Measurements from ENCODE around the gene ERC1.
"Not testable (repeated sequence)": the region's sequence is repeated elsewhere in the genome, so short reads cannot be mapped to it uniquely, and the experiment has no call there.

Gene ERC1

GRCh38 chr12:1297639-1298175 lies 306.7 kb downstream of the ERC1 start:
- no peak overlapping the region for H3K4me3 ChIP-seq (ENCODE audit: low read depth, low read length)
- DNase-seq (ENCODE audit: low read depth): no peak

DNA sequence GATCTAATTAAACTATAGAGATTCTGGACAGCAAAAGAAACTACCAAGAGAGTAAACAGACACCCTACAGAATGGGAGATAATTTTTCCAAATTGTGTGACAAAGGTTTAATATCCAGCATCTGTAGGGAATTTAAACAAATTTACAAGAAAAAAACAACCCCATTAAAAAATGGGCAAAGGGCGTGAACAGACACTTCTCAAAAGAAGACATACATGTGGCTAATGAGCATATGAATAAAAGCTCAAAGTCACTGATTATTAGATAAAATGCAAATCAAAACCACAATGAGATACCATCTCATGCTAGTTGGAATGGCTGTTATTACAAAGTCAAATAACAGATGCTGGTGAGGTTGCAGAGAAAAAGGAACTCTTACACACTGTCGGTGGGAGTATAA lies 309.4 kb downstream of the ERC1 start:
- no peak for DNase-seq (ENCODE audit: low read depth)
- no peak overlapping the region for H3K4me3 ChIP-seq (ENCODE audit: low read depth, low read length)

DNA sequence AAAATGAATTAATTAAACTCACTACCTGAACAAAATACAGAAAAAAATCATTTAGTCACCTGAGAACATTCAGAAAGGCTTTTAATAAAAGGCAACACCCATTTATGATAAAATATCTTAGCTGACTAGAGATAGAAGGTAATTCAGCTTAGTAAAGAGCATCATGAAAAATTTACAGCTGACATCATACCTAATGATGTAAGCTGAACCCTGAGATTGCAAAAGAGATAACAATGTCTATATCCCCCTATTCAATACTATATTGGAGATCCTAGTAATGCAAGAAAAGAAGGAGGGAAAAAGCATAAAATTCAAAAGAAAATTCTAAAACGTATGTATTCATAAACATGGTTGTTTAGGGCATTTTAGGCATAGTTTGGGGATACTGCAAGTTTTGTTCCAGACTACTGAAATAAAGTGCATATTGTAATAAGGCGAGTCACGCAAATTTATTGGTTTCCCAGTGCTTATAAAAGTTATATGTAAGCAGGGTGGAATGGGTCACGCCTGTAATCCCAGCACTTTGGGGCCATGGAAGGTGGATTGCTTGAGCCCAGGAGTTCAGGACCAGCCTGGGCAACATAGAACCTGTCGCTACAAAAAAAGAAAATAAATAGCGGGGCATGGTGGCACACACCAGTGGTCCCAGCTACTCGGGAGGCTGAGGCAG lies 311.3 kb downstream of the ERC1 start:
- DNase-seq (ENCODE audit: low read depth): no peak
- no peak overlapping the region for H3K4me3 ChIP-seq (ENCODE audit: low read depth, low read length)

DNA sequence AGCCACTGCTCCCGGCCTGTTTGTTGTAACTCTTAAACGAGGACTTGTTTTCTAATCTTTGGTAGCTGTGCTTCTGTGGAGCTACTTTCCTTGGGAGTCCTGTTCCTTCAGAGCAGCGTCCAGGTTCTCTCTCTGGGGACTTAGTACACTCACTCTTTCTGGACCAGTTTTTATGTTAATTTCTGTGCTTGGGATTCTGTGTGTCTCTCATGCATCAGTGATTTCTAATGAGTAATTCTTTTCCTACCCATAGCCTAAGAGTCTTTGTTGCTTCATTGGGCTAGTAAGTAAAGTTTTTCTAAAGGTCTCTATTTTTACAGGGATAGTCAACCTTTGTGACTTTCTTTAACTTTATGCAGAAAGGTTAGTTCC lies 314.0 kb downstream of the ERC1 start:
- H3K4me3 ChIP-seq (ENCODE audit: low read depth, low read length): no peak overlapping the region

GRCh38 chr12:1305791-1306500 lies 314.9 kb downstream of the ERC1 start:
- no peak overlapping the region for H3K4me3 ChIP-seq (ENCODE audit: low read depth, low read length)
- DNase-seq (ENCODE audit: low read depth): no peak

More for the DNA sequence above, 314.0 kb downstream of the ERC1 start:
- DNase-seq (ENCODE audit: low read depth): no peak

DNA sequence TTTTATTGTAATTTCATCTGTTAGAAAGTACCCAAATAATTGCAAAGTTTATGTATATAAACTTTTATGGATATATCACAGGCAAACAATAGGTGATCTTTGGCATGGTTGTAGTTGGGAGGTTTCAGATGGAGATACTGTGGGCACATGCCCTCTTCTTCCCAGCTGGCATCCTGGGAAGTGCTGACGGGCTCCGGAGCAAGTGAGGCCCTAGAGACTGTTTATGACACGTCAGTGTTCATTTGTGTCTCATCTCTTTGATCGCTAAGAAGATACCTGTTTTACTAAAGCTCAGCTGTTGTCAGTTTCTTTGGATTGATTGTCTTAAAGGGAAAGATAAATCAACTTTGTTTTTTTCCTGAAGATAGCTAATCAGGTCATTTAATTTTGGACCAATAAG lies 315.8 kb downstream of the ERC1 start:
- no peak overlapping the region for H3K4me3 ChIP-seq (ENCODE audit: low read depth, low read length)
- DNase-seq (ENCODE audit: low read depth): no peak

DNA sequence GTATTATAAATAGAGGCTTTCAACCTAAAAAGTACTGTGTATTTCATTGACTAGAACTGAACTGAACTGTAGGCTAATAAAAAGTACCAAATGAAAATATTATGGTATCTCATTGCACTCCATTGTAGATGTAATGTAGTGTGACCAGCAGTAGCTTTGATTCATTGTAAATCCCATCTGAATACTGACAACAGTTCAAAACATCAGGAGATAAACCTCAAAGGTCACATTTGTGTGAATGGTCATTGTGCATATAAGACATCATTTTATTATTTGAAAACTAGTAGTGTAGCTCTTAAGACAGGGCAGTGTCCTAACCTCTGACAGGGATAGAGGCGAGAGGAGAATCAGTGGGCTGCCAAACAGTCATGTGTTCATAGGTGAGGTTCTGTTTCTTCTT lies 316.8 kb downstream of the ERC1 start:
- no peak for DNase-seq (ENCODE audit: low read depth)

DNA sequence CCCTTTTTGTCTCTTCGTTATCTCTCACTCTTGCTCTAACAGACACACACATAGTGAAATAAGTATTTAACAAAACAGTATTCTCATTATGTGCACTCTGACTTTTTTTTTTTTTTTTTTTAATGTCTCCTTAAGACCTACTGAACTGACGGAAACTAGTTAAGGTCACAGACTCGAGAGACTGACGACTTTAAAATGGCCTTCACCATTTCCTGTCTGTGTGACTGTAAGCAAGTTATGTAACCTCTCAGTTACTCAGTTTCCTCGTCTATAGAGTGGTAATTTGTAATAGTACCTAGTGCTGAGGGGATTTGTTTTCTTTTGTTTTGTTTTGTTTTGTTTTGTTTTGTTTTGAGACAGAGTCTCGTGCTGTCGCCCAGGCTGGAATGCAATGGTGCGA lies 318.6 kb downstream of the ERC1 start:
- DNase-seq (ENCODE audit: low read depth): no peak

More for the DNA sequence above, 316.8 kb downstream of the ERC1 start:
- H3K4me3 ChIP-seq (ENCODE audit: low read depth, low read length): no peak overlapping the region

GRCh38 chr12:1310653-1311052 lies 319.6 kb downstream of the ERC1 start:
- H3K4me3 ChIP-seq (ENCODE audit: low read depth, low read length): no peak overlapping the region
- DNase-seq (ENCODE audit: low read depth): no peak

More for the DNA sequence above, 318.6 kb downstream of the ERC1 start:
- H3K4me3 ChIP-seq (ENCODE audit: low read depth, low read length): no peak overlapping the region

DNA sequence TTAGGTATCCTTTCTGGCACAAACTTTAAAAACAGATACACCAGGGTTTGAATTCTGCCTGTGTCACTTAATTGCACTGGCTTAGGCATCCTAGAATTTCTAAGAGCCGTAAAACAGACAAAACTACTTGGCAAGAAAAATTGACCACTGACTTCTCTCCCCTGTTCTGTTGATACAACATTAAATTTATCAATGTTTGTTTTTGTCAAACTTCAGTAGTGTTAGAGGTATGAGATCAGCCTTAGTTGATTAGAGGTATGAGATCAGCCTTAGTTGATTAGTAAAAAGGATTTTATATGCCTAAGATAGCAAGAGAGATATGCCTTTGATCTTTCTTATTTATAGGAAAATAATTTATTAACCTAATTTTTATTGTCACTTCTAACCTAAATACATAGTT lies 320.1 kb downstream of the ERC1 start:
- H3K4me3 ChIP-seq (ENCODE audit: low read depth, low read length): no peak overlapping the region
- no peak for DNase-seq (ENCODE audit: low read depth)

DNA sequence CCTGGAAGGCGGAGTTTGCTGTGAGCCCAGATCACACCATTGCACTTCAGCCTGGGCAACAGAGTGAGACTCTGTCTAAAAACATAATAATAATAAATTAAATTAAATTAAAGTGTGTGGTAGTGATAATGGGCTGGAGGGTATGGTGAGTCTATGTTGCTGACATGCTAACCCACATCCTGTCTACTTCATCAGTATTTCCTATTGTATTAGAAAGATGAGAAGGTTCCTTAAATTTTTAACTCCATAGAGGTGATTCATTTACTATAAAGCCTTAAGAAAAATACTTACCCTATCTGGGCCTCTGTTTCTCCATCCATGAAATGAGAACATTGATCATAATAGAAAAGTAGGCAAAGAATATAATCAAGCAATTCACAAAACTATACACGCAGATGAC lies 322.9 kb downstream of the ERC1 start:
- H3K4me3 ChIP-seq (ENCODE audit: low read depth, low read length): no peak overlapping the region
- no peak for DNase-seq (ENCODE audit: low read depth)

- no peak overlapping the region for H3K4me3 ChIP-seq (ENCODE audit: low read depth, low read length)
- DNase-seq (ENCODE audit: low read depth): no peak
Measured at GRCh38 chr12:1314523-1314922, 323.5 kb downstream of the ERC1 start.

- H3K4me3 ChIP-seq (ENCODE audit: low read depth, low read length); DNase-seq (ENCODE audit: low read depth): not testable (repeated sequence)
Measured at GRCh38 chr12:1316991-1317390, 326.0 kb downstream of the ERC1 start.

DNA sequence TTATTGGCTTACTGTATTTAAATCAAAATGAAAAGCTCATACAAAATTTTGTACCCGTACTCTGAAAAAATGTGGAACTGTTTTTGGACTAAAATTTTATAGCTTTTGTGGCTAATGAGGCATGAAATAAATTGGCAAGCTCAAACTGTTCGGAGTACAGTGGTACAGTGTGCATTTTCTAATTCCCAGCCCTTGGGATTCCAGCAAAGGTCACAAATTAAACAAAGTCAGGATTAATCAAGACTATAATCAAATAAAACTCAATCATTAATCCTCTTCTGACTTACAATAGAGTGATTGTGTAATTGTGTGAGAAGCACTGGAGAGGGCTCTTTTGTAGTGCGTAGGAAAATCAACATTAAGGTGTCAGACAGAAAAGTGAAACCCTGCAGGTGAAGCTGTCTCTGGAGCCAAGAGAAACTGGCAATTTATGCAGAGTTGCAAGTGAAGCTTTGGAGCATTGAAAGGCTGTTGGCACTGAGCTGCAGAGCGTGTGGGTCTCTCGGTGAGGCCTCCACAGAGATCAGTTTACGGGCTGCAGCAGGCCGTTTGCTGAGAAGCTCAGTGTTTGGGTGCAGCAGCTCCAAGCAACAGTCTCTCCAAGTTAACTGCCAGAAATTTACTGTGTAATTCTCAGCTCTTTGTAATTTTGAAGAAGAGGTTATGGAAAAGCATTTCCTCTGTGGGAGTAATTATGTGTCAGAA lies 327.5 kb downstream of the ERC1 start:
- peak; percentile 21 for DNase-seq (ENCODE audit: low read depth)
- no peak overlapping the region for H3K4me3 ChIP-seq (ENCODE audit: low read depth, low read length)

GRCh38 chr12:1319212-1319611 lies 328.2 kb downstream of the ERC1 start:
- DNase-seq (ENCODE audit: low read depth): no peak
- no peak overlapping the region for H3K4me3 ChIP-seq (ENCODE audit: low read depth, low read length)

DNA sequence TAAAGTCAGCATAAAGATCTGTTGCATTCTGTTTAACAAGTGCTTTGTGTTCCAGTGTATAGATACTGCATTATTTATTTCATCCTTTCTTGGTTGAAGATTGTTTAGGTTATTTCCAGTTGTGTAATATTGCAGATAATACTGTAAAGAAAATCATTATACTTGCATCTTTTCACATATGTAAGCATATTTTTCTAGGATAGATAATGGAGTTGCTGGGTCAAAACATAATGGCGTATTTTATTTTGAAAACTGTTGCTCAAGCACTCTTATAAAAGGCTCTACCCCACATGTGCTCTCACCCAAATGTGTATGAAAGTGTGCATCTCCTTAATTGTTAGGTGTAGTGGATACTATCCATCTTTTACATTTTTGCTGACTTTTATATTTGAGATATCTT lies 329.0 kb downstream of the ERC1 start:
- DNase-seq (ENCODE audit: low read depth): no peak
- no peak overlapping the region for H3K4me3 ChIP-seq (ENCODE audit: low read depth, low read length)

- no peak overlapping the region for H3K4me3 ChIP-seq (ENCODE audit: low read depth, low read length)
- no peak for DNase-seq (ENCODE audit: low read depth)
Measured at GRCh38 chr12:1322821-1323220, 331.8 kb downstream of the ERC1 start.

DNA sequence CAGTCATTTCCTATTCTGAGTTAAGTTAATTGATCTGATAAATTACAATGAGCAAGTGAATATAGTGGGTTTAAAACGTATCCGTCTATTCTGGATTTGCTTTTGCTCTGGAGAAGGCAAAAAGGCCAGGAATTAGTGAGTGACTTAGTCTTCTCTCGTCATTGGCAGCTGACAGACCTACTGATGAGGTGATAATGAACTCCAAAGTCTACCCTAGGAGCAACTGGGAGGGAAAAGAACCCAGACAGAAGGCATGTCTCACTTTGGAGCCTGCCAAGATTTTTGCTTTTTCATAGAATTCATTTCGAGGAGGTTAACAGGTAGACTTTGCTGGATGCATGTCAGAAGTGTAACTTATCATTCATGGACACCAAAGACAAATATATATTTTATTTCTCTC lies 333.1 kb downstream of the ERC1 start:
- no peak for DNase-seq (ENCODE audit: low read depth)
- no peak overlapping the region for H3K4me3 ChIP-seq (ENCODE audit: low read depth, low read length)

- DNase-seq (ENCODE audit: low read depth): no peak
- no peak overlapping the region for H3K4me3 ChIP-seq (ENCODE audit: low read depth, low read length)
Measured at GRCh38 chr12:1324910-1325309, 333.9 kb downstream of the ERC1 start.

DNA sequence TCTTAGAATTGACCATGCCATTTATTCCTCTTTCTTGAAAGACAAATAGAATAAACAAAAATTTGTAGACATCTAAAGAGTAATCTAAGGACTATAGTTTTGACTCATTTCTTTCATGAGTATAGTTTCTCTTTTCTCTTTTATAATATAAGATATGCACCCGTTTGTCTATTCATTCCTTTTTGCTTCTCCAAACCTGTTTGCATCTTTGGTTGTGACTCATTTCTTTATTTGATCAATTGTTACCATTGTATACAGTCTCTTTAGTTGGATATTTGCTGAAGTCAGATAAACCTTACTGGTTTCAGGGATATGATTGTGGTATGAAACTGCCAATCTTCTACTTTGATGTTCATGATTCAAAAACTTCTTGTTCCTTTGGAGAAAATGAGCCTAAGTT lies 334.6 kb downstream of the ERC1 start:
- no peak for DNase-seq (ENCODE audit: low read depth)
- no peak overlapping the region for H3K4me3 ChIP-seq (ENCODE audit: low read depth, low read length)

All from skeletal muscle cell (primary cell).